AG04449 (cell line): Measurements from ENCODE around the gene FAM83G.

Experiments used
- CTCF ChIA-PET: fragments of 350-600 bp; formaldehyde crosslinking; extraction: SDS; loops from one replicate; lab custom pipeline; 2021; ENCODE audit warnings: antibody characterized with exemption; lab: Yijun Ruan, JAX
- POLR2A ChIA-PET: fragments of 400-600, 350-600 bp; formaldehyde crosslinking; extraction: SDS; loops from one replicate; lab custom pipeline; 2020; ENCODE audit warnings: antibody characterized with exemption, inconsistent platforms; lab: Yijun Ruan, JAX
- DNase-seq: peaks from one replicate; pipeline ENCODE4 v3.0.0-alpha.2; 2010; ENCODE audit warnings: low read depth, low spot score
- H3K4me3 ChIP-seq: 2 replicates; pipeline ENCODE4 v1.5.1; 2011; ENCODE audit warnings: low read depth, mild to moderate bottlenecking, control low read depth, low read length
- TF ChIP-seq, protein P1 (sequence below): IDR thresholded peaks from one replicate; pipeline ENCODE4 v1.5.1; 2011; ENCODE audit warnings: mild to moderate bottlenecking, moderate library complexity, low read length, control low read depth, inconsistent platforms; ENCODE audit not compliant: insufficient read depth; ENCODE audit errors: missing control alignments

FAM83G gene

DNA sequence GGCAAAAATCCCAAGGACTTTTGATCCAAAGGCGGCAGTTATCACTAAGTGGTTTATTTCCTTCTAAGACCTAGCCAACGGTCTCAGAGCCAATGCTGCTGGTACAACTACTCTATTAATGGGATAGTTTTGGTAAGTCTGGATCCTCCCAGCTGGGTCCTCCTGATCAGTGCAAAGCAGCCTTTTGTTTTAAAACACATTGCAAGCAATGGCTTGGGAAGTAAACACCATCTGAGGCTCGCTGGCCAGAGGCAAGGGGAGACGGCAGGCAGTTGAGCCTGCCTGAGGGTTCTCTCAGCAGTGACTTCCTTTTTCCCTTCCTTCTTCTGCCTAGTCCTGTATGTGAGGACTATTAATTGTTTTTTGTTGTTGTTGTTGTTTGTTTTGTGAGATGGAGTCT is 54.2 kb downstream of the FAM83G start:
- POLR2A ChIA-PET: no interaction called here
- no peak overlapping the region for H3K4me3 ChIP-seq
- TF ChIP-seq, protein P1, sequence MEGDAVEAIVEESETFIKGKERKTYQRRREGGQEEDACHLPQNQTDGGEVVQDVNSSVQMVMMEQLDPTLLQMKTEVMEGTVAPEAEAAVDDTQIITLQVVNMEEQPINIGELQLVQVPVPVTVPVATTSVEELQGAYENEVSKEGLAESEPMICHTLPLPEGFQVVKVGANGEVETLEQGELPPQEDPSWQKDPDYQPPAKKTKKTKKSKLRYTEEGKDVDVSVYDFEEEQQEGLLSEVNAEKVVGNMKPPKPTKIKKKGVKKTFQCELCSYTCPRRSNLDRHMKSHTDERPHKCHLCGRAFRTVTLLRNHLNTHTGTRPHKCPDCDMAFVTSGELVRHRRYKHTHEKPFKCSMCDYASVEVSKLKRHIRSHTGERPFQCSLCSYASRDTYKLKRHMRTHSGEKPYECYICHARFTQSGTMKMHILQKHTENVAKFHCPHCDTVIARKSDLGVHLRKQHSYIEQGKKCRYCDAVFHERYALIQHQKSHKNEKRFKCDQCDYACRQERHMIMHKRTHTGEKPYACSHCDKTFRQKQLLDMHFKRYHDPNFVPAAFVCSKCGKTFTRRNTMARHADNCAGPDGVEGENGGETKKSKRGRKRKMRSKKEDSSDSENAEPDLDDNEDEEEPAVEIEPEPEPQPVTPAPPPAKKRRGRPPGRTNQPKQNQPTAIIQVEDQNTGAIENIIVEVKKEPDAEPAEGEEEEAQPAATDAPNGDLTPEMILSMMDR: no peak
- DNase-seq: no peak
- CTCF ChIA-PET: interaction anchor here (3.6 kb wide), 1 partner anchor 10 kb away, joined by 27 read pairs; no protein-coding TSS in a partner anchor

- H3K4me3 ChIP-seq: no peak overlapping the region
- no peak for DNase-seq
- POLR2A ChIA-PET: no interaction called here
- TF ChIP-seq, protein P1: no peak
- CTCF ChIA-PET: interaction anchor here (1.0 to 3.6 kb wide), 2 partner anchors 9 to 11 kb away, joined by 5 to 27 read pairs; no protein-coding TSS in a partner anchor
These were observed 55.0 kb downstream of the FAM83G start for GRCh38 chr17:18949566-18949965.

DNA sequence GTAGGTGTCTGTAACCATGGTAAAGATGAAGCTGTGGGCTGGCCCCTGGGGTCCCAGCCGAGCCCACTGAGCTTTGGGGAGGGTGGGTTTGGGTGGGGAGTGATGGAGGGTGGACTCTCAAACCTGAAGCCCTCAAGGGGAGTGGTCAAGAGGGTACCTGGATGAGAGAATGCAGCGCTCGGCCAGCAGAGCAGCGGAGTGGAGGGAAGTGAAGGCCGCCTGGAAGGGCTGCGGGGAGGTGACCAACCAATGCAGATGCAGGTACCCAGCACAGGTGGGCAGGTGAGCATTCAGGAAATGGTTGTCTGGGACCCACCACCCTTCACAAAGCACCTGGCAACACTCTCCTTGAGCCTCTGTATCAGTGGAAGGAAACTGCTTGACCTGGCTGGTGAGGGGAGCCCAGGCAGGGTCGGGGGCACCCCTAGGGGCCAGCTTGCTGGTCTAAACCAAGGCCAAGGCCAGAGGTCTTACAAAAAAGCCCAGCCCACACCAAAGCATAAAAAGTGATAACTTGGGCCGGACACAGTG is 56.0 kb downstream of the FAM83G start:
- no peak for DNase-seq
- TF ChIP-seq, protein P1: no peak
- POLR2A ChIA-PET: no interaction called here
- CTCF ChIA-PET: interaction anchor here (1.0 to 3.6 kb wide), 2 partner anchors 10 to 12 kb away, joined by 5 to 27 read pairs; no protein-coding TSS in a partner anchor
- H3K4me3 ChIP-seq: no peak overlapping the region

GRCh38 chr17:18947866-18948265 is 56.7 kb downstream of the FAM83G start:
- TF ChIP-seq, protein P1: no peak
- H3K4me3 ChIP-seq: no peak overlapping the region
- POLR2A ChIA-PET: no interaction called here
- DNase-seq: no peak
- CTCF ChIA-PET: interaction anchor here (3.6 kb wide), 1 partner anchor 13 kb away, joined by 27 read pairs; no protein-coding TSS in a partner anchor

DNA sequence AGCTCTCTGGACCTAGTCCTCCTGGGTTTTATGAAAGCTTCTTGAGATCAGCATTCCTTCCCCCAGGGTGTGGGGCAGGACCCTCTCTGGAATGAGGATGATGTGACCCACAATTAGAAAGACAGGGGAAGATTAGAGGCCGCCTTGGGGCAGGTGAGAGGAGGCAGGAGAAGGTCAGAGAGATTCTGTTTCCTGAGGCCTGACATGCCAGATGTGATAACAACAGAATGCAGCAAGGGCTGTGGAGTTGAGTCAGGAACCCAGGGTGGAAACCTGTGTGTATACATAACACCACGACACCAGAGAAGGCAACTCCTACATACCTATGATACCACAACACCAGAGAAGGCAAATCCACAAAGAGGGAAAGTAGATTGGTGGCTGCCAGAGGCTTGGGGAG is 58.0 kb downstream of the FAM83G start:
- DNase-seq: no peak
- H3K4me3 ChIP-seq: no peak overlapping the region
- ChIA-PET CTCF (no interaction called here), POLR2A (no interaction called here)
- TF ChIP-seq, protein P1: no peak

DNA sequence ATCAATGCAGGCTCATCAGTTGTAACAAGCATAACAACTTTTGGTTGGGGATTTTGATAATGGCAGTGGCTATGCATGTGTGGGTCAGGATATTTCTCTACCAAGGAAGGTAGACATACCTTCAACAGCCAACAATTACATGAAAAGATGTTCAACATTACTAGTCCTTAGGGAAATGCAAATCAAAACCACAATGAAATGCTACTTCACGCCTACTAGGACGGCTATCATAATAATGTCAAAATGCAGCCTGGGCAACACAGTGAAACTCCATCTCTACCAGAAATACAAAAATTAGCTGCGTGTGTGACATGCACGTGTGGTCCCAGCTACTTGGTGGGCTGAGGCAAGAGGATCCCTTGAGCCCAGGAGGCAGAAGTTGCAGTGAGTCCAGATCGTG is 59.9 kb downstream of the FAM83G start:
- TF ChIP-seq, protein P1: no peak
- DNase-seq: no peak
- no peak overlapping the region for H3K4me3 ChIP-seq
- ChIA-PET POLR2A (no interaction called here), CTCF (interaction anchor here (1.2 to 2.6 kb wide), 3 partner anchors 13 to 16 kb away, joined by 3 to 14 read pairs (median 8); no protein-coding TSS in a partner anchor)
